SK-MEL-5 (cell line): Measurements from ENCODE around the gene SPANXD. TPM values are rescaled to one million over a fixed set of nuclear protein-coding genes. Genes with fewer than 3 reads are reported as not detected.
"Not testable (repeated sequence)": the region's sequence is repeated elsewhere in the genome, so short reads cannot be mapped to it uniquely, and the experiment has no call there.

Experiments used
- DNase-seq: peaks from one replicate; pipeline ENCODE4 v3.0.0-alpha.2; 2016; ENCODE audit warnings: low read depth, low spot score
- in situ Hi-C: cut with HindIII; loops from 2 replicates; pipeline ENCODE4 v1.10.0; 2016; ENCODE audit warnings: low sequenced_read_pairs, high pct_unique_total_duplicates, low pct_unique_long_range_greater_than_20kb
- polyA plus RNA-seq, 2 experiments: library from polyadenylated mRNA; depleted of rRNA; stranded (reverse); fragments of >200 nt; gene quantifications; 2 replicates each; pipeline ENCODE4 v1.2.3, GENCODE V29; 2015
- total RNA-seq: library from RNA; depleted of rRNA; stranded (reverse); fragments of >200 nt; shearing (Covaris generic); gene quantifications from 2 replicates; pipeline ENCODE4 v1.2.3, GENCODE V29; 2014; rRNA removed

The SPANXD gene
- total RNA-seq = not detected in 2 replicates
- polyA plus RNA-seq (2015; cell fraction: cytosol; rRNA removed) = not detected in 2 replicates
- not detected in 2 replicates for polyA plus RNA-seq (2015; cell fraction: nucleus; rRNA removed)

GRCh38 chrX:141698639-141699038 is at the start of gene SPANXD:
Gene SPANXD (minus strand): TSS chrX:141698739. CDS start chrX:141698405, 334 bp downstream.
- DNase-seq, in situ Hi-C loops: not testable (repeated sequence)

DNA sequence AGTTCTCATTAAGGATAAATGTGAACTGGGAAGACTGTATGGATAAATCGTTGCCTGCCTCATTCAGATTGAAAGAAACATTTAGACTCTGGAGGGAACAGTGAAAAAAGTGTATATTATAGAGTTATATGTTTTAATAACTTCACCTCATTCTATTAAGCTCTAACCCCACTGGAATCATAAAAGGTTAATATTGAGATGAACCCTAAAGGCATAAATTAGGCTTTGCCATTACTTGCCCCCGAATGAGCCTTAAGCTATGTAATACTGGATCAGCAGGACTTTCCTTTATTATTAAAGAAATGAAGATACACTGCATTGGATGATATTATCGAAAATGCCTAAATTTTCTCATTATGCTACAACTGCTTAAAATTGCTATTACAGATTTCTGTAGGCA is 44.1 kb upstream of the SPANXD start:
- in situ Hi-C loops = no loop called here
- no peak for DNase-seq

DNA sequence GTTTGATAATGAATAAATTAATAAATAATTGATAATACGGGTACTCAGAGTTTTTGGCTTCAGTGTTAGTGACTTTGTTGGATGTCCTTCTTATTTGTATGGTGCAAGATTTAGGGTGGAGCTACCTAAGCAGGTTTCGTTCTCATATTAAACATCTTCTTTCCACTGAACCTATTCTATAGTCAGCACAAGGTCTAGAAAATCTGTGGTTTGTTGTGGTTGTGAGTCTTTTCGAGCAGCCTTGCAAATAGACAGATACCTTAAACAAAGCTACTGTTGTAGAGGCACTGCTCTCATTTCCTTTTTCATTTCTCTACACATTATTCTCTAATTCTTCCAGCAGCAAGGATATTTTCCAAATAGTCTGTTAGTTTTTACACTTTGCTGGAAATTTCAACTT is 38.1 kb upstream of the SPANXD start:
- no peak for DNase-seq
- in situ Hi-C loops = no loop called here

- no peak for DNase-seq
These were observed 34.8 kb upstream of the SPANXD start for GRCh38 chrX:141733371-141733770.

DNA sequence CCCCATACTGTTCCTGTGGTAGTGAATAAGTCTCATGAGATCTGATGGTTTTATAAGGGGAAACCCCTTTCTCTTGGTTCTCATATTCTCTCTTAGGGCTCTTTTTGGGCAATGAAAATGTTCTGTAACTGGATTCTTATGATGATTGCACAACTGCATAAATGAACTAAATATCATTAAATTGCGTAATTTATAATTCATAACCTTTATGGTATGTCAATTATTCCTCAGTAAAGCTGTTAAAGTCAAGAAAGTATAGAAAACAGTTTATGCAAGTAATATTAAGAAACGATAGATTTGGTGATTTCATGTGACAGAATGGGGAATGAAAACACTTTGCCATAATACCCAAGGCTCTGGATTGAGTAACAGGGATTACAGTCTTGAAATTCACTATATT is 33.5 kb upstream of the SPANXD start:
- DNase-seq = no peak
- in situ Hi-C loops = no loop called here

More at GRCh38 chrX:141733371-141733770, 34.8 kb upstream of the SPANXD start:
- in situ Hi-C loops = no loop called here

- in situ Hi-C loops = no loop called here
These were observed 25.6 kb upstream of the SPANXD start for GRCh38 chrX:141724186-141724585.

GRCh38 chrX:141714680-141715079 is 16.1 kb upstream of the SPANXD start:
- no peak for DNase-seq
- in situ Hi-C loops = no loop called here

More at GRCh38 chrX:141724186-141724585, 25.6 kb upstream of the SPANXD start:
- DNase-seq = no peak

DNA sequence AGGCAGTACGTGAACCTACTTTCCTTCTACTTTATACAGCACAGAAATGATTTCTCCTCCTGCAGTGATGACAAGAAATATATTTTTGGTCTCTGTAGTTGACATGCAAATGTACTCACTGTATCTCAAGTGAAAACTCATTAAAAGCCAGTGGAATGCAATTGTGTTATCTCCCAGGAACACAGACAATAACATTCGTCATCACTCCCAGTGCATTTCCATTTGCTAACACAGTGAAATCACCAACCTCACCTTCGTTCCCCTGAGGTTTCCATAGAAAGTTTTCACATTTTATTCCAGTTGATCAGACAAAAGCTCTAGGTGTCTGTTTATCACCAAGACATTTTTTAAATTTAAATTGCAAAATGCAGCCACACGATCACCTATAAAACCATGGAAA is 2.5 kb upstream of the SPANXD start:
- DNase-seq = no peak
- in situ Hi-C loops = no loop called here

DNA sequence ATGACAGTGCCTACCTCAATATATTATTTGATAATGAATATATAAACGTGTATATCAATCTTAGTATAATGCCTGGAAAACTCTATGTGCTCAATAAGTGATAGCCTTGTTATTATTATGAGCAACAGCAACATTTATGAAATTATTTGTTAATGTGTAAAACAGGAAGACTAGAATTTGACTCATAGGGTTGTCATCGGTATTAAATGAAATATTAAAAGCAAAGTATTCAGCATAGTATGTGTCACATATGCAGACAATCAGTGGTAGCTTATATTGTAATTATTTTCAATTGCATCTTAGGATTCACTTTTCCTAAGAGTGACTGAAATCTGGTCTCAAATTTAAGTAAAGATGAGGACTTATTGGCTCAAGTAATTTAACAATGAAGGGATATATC is 24.6 kb downstream of the SPANXD start:
- DNase-seq = no peak

GRCh38 chrX:141669689-141670088 is 28.9 kb downstream of the SPANXD start:
- in situ Hi-C loops = no loop called here
- no peak for DNase-seq

More for the DNA sequence above, 24.6 kb downstream of the SPANXD start:
- in situ Hi-C loops = no loop called here

GRCh38 chrX:141668371-141668770 is 30.2 kb downstream of the SPANXD start:
- in situ Hi-C loops = no loop called here
- DNase-seq = peak; percentile 7

GRCh38 chrX:141662781-141663180 is 35.8 kb downstream of the SPANXD start:
- in situ Hi-C loops = no loop called here
- DNase-seq = no peak

DNA sequence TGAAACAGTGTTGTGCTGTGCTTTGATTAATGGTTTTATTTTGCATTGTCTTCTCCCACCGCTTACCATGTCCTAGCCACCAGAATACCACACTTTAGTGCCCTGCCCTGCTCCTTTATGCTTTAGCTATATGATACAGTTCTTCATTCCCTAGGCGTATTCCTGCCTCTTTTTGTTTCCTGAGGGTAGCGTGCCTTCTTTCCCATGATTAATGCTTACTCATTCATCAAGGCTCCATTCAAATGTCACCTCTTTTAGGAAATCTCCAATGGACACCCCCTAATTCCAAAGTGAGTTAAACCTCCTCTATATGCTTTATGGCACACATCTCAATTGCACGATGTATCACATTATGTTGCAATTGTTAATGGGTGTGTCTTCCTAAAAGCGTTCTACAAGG is 46.3 kb downstream of the SPANXD start:
- DNase-seq = no peak
- in situ Hi-C loops = no loop called here

Other genes with a start within 250 kb of the SPANXD start
- 0.43 TPM in 1 of 2 replicates, not detected in the other for gene SPANXA1, start 114.0 kb downstream of the SPANXD start, total RNA-seq
- 0.43 TPM in 1 of 2 replicates, not detected in the other for gene SPANXA2, start 109.0 kb downstream of the SPANXD start, total RNA-seq
- 0.21 TPM in 1 of 2 replicates, not detected in the other for gene MAGEC3, start 139.6 kb upstream of the SPANXD start, total RNA-seq
- 2.7 and 3.6 TPM in 2 replicates for gene MAGEC1, start 205.2 kb upstream of the SPANXD start, total RNA-seq